PC-9 (cell line): Measurements from ENCODE around the gene ABLIM2. TPM values are rescaled to one million over a fixed set of nuclear protein-coding genes. Genes with fewer than 3 reads are reported as not detected.

Experiments used
- BruUV-seq: library from RNA; stranded (reverse); fragments of 400-500 nt; replicated peaks from 2 replicates; lab custom pipeline; 2021; lab: Mats Ljungman, UMichigan
- CTCF ChIA-PET: fragments of 300-600 bp; sonication (Branson Sonifier 250); formaldehyde crosslinking; loops from one replicate; lab custom pipeline; 2022; ENCODE audit warnings: antibody characterized with exemption; lab: Charles Lee
- POLR2A ChIA-PET: fragments of 300-600 bp; sonication (Branson Sonifier 250); formaldehyde crosslinking; loops from one replicate; lab custom pipeline; 2022; ENCODE audit warnings: antibody characterized with exemption; ENCODE audit not compliant: unreplicated experiment; lab: Charles Lee
- DNase-seq, 2 experiments: peaks; one replicate each; pipeline versions ENCODE4 v3.0.0 to v3.0.0-alpha.2; 2015 to 2022; ENCODE audit warnings: mixed read lengths in 1 of 2
- H2AFZ ChIP-seq: fragments of 200-600 bp; sonication (generic); 2 replicates; pipeline ENCODE4 v1.8.1; 2017; ENCODE audit warnings: antibody characterized with exemption
- H3F3A ChIP-seq: fragments of 200-600 bp; sonication (generic); 2 replicates; pipeline ENCODE4 v1.8.1; 2017; ENCODE audit warnings: antibody characterized with exemption, mild to moderate bottlenecking, low read depth; ENCODE audit not compliant: insufficient read depth
- H3K27ac ChIP-seq: fragments of 200-600 bp; sonication (generic); 2 replicates; pipeline ENCODE4 v1.6.1; 2016; ENCODE audit warnings: mixed run types
- H3K27me3 ChIP-seq: fragments of 200-600 bp; sonication (generic); 2 replicates; pipeline ENCODE4 v1.6.1; 2016; ENCODE audit warnings: low read depth, mixed run types; ENCODE audit not compliant: insufficient read depth
- H3K36me3 ChIP-seq: fragments of 200-600 bp; sonication (generic); 2 replicates; pipeline ENCODE4 v1.6.1; 2016; ENCODE audit warnings: low read depth, mixed run types
- H3K4me1 ChIP-seq: fragments of 200-600 bp; sonication (generic); replicated peaks from 2 replicates; pipeline ENCODE4 v1.6.1; 2016; ENCODE audit warnings: mixed run types; ENCODE audit not compliant: insufficient read depth
- H3K4me2 ChIP-seq: fragments of 200-600 bp; sonication (generic); 2 replicates; pipeline ENCODE4 v1.6.1; 2017; ENCODE audit warnings: mixed run types
- H3K4me3 ChIP-seq: fragments of 200-600 bp; sonication (generic); 2 replicates; pipeline ENCODE4 v1.6.1; 2016; ENCODE audit warnings: mixed run types
- H3K79me2 ChIP-seq: fragments of 200-600 bp; sonication (generic); 2 replicates; pipeline ENCODE4 v1.6.1; 2017; ENCODE audit warnings: low read depth, mixed run types
- H3K9me2 ChIP-seq: fragments of 200-600 bp; sonication (generic); 2 replicates; pipeline ENCODE4 v1.8.1; 2017; ENCODE audit warnings: mild to moderate bottlenecking; ENCODE audit not compliant: insufficient read depth
- H3K9me3 ChIP-seq: fragments of 200-600 bp; sonication (generic); 2 replicates; pipeline ENCODE4 v1.8.1; 2016; ENCODE audit warnings: low read depth; ENCODE audit not compliant: insufficient read depth
- H4K20me1 ChIP-seq: fragments of 200-600 bp; sonication (generic); 2 replicates; pipeline ENCODE4 v1.8.1; 2017; ENCODE audit not compliant: insufficient read depth
- CTCF ChIP-seq: fragments of 200-600 bp; sonication (generic); conservative IDR thresholded peaks from 2 replicates; pipeline ENCODE4 v1.6.1; 2017; ENCODE audit warnings: mixed run types, antibody characterized with exemption, mild to moderate bottlenecking, moderate library complexity
- EZH2 ChIP-seq: fragments of 200-600 bp; sonication (generic); IDR thresholded peaks from 2 replicates; pipeline ENCODE4 v1.8.0; 2017; ENCODE audit warnings: antibody characterized with exemption, low read depth
- intact Hi-C: fragments of 100-400 bp; cut with micrococcal nuclease; formaldehyde crosslinking; loops from one replicate; pipeline ENCODE4 v1.10.0; 2022; ENCODE audit not compliant: unreplicated experiment
- total RNA-seq: library from RNA; stranded (reverse); gene quantifications from 2 replicates; pipeline ENCODE4 v1.2.3, GENCODE V29; 2021

The ABLIM2 gene
- total RNA-seq, 1 experiment from 2014 or later, result 1.6 TPM

DNA sequence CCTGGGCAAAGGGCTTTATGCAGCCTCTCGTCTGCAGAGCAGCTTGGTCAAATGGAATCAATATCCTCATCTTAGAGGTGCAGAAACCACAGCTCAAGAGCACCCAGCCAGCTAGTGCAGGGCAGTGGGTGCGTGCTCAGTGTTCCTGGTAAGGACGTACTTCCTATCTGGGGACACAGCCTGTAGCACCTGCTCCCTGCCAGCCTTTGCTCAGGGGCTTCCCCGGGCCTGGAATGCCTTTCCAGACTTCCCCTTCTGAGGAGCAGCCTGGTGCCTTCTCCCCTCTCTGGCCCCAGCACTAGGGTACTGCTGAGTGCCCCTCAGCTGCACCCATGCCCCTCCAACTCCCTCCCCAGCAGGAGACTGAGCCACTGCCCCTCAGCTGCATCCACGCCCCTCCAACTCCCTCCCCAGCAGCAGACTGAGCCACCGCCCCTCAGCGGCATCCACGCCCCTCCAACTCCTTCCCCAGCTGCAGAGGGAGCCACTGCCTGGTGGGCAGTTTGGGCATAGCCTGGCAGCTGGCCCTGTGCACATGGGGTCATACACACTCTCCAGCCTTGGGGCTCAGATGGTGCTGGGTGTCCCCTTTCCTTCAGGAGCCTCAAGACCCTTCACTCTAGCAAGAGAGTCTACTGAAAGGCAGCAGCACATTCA lies 176.7 kb downstream of the ABLIM2 start:
- Histone ChIP-seq H2AFZ (no peak overlapping the region), H3K27me3 (no peaks in the 10 kb centered on the region), H4K20me1 (no peaks in the 10 kb centered on the region), H3F3A (peaks cover 38% of the 10 kb centered on the region), H3K4me3 (no peak overlapping the region), H3K9me2 (no peaks in the 10 kb centered on the region), H3K36me3 (no peaks in the 10 kb centered on the region), H3K27ac (no peak overlapping the region), H3K4me2 (no peak overlapping the region), H3K79me2 (no peaks in the 10 kb centered on the region), H3K9me3 (no peaks in the 10 kb centered on the region), H3K4me1 (peaks cover 36% of the 10 kb centered on the region)
- no peak for TF ChIP-seq EZH2
- no peak for TF ChIP-seq CTCF
- POLR2A ChIA-PET, result no interaction called here
- intact Hi-C loops, result no loop called here
- CTCF ChIA-PET, result no interaction called here
- no TSS peak for BruUV-seq
- no peak for DNase-seq

DNA sequence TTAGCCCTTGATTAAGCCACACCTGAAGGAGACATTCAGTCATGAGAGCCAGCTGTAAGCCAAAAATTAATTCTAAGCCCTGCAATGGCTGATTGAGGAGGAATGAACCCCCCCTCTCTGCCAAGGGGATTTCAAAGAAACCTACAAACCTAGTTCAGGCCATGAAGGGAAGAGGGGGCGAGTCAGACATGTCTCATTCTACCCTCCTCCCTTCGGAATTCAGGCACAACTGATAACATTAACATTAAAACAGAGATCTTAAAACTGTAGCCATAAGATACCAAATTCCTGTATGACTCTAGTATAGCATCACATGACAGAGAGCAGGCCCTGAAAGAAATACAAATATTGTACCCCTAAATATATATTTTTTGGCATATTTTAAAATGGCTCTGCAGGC lies 178.6 kb downstream of the ABLIM2 start:
- no peak for DNase-seq
- H3K79me2 ChIP-seq, result no peaks in the 10 kb centered on the region
- no peaks in the 10 kb centered on the region for H3K9me2 ChIP-seq
- H3K4me2 ChIP-seq, result peak overlapping the region; percentile 58
- H4K20me1 ChIP-seq, result no peaks in the 10 kb centered on the region
- no TSS peak for BruUV-seq
- peak overlapping the region; percentile 78 for H3K27ac ChIP-seq
- H3K36me3 ChIP-seq, result no peaks in the 10 kb centered on the region
- ChIA-PET POLR2A (no interaction called here), CTCF (interaction anchor here (0.6 to 1.0 kb wide), 3 partner anchors 42 to 137 kb away, joined by 3 read pairs; no protein-coding TSS in a partner anchor)
- H3K9me3 ChIP-seq, result no peaks in the 10 kb centered on the region
- H2AFZ ChIP-seq, result no peak overlapping the region
- peaks cover 48% of the 10 kb centered on the region for H3F3A ChIP-seq
- intact Hi-C loops, result no loop called here
- peaks cover 49% of the 10 kb centered on the region for H3K4me1 ChIP-seq
- TF ChIP-seq EZH2 (no peak), CTCF (no peak)
- no peaks in the 10 kb centered on the region for H3K27me3 ChIP-seq
- H3K4me3 ChIP-seq, result no peak overlapping the region

DNA sequence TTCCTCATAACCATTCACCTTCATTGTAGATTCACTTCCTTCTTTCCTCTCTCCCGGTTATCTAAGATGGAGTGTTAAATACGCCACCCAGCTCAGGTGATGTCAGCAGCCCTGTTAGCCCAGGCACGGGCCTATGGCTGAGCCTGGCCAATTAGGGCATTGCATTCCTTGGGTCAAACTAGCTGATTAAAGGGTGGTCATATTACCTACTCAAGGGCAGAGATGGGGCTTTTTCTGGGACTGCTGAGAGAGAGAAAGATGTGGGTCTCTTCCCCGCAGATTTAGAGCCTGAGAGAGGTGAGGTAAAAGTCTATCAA lies 179.0 kb downstream of the ABLIM2 start:
- ChIA-PET CTCF (interaction anchor here (1.0 to 1.8 kb wide), 3 partner anchors 40 to 175 kb away, joined by 3 to 10 read pairs (median 7); partner anchors contain the start of gene AFAP1), POLR2A (interaction anchor here (0.7 kb wide), 1 partner anchor 169 kb away, joined by 4 read pairs; no protein-coding TSS in a partner anchor)
- no peaks in the 10 kb centered on the region for H4K20me1 ChIP-seq
- no peaks in the 10 kb centered on the region for H3K9me2 ChIP-seq
- intact Hi-C loops, result loop anchor here (1.0 to 2.0 kb wide), 4 partner anchors 9 to 175 kb away; no protein-coding TSS in a partner anchor
- H3K9me3 ChIP-seq, result no peaks in the 10 kb centered on the region
- H3K79me2 ChIP-seq, result no peaks in the 10 kb centered on the region
- no peak for DNase-seq
- H3K4me2 ChIP-seq, result peak overlapping the region; percentile 58
- no peaks in the 10 kb centered on the region for H3K27me3 ChIP-seq
- H3K36me3 ChIP-seq, result no peaks in the 10 kb centered on the region
- no peak for TF ChIP-seq CTCF
- no peak for TF ChIP-seq EZH2
- no TSS peak for BruUV-seq
- H3F3A ChIP-seq, result peaks cover 48% of the 10 kb centered on the region
- no peak overlapping the region for H2AFZ ChIP-seq
- peak overlapping the region; percentile 78 for H3K27ac ChIP-seq
- peak overlapping the region; percentile 18; the same call in 1 of the 2 replicates for H3K4me3 ChIP-seq
- peaks cover 49% of the 10 kb centered on the region for H3K4me1 ChIP-seq
